Vagina (tissue), 2 donors: ENCODE measurements around the gene TAAR2. TPM values are rescaled to one million over a fixed set of nuclear protein-coding genes. Genes with fewer than 3 reads are reported as not detected.

Experiments
- DNase-seq, 2 donors: peaks; one replicate each; pipeline ENCODE4 v3.0.0-alpha.2; 2017; ENCODE audit errors: extremely low spot score in 2 of 2
- H3K27ac ChIP-seq: fragments of 200-600 bp; sonication (generic); one replicate; pipeline ENCODE4 v1.5.1; 2019
- H3K27me3 ChIP-seq: fragments of 200-600 bp; sonication (generic); one replicate; pipeline ENCODE4 v1.5.1; 2019
- H3K36me3 ChIP-seq, 2 donors: fragments of 200-600 bp; sonication (generic); one replicate each; pipeline ENCODE4 v1.5.1; 2017 to 2019
- H3K4me1 ChIP-seq: fragments of 200-600 bp; sonication (generic); one replicate; pipeline ENCODE4 v1.5.1; 2019
- H3K4me3 ChIP-seq, 2 donors: fragments of 200-600 bp; sonication (generic); 1 replicate in 1 of 2; 2 replicates in 1 of 2; pipeline ENCODE4 v1.5.1; 2016 to 2019
- H3K9me3 ChIP-seq: fragments of 200-600 bp; sonication (generic); one replicate; pipeline ENCODE4 v1.5.1; 2019
- POLR2A ChIP-seq, 2 donors: fragments of 450-650 bp; IDR thresholded peaks; one replicate each; pipeline ENCODE4 v1.6.1; 2017; ENCODE audit warnings: antibody characterized with exemption in 2 of 2, mild to moderate bottlenecking in 2 of 2, moderate library complexity in 2 of 2
- POLR2AphosphoS5 ChIP-seq, 2 donors: sonication (generic); formaldehyde crosslinking; IDR thresholded peaks; one replicate each; pipeline ENCODE4 v1.9.0; 2017; ENCODE audit warnings: antibody characterized with exemption in 2 of 2, mild to moderate bottlenecking in 2 of 2, low read depth in 1 of 2; ENCODE audit not compliant: insufficient read depth in 1 of 2
- intact Hi-C: fragments of 100-400 bp; cut with DNase I; formaldehyde crosslinking; loops from one replicate; pipeline ENCODE4 v1.15.1; 2023
- total RNA-seq: library from RNA; depleted of rRNA; stranded (reverse); fragments of >200 nt; gene quantifications from one replicate; pipeline ENCODE4 v1.2.3, GENCODE V29; 2016
- TF ChIP-seq, protein P1 (sequence below), 3 experiments: fragments of 450-650 bp in 2 of 3; fragments of 200-600 bp in 1 of 3; sonication (generic) in 1 of 3; IDR thresholded peaks; one replicate each; pipeline ENCODE4 v1.5.1; 2017 to 2019; ENCODE audit warnings: antibody characterized with exemption in 3 of 3, mild to moderate bottlenecking in 2 of 3, moderate library complexity in 2 of 3

Gene TAAR2
- total RNA-seq, 1 donor from 2014 or later, result not detected

DNA sequence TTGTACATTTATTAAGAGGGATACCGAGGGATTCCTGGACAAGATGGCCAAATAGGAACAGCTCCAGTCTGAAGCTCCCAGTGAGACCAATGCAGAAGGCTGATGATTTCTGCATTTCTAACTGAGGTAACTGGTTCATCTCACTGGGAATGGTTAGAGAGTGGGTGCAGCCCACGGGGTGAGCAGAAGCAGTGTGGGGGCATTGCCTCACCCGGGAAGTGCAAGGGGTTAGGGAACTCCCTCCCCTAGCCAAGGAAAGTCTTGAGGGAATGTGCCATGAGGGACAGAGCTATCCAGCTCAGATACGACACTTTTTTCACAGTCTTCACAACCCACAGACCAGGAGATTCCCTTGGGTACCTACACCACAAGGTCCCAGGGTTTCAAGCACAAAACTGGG lies 10.7 kb upstream of the TAAR2 start:
- Histone ChIP-seq H3K36me3 (no peaks in the 10 kb centered on the region), H3K9me3 (no peaks in the 10 kb centered on the region), H3K4me3 (no peak overlapping the region), H3K4me1 (no peaks in the 10 kb centered on the region), H3K27me3 (no peaks in the 10 kb centered on the region), H3K27ac (no peak overlapping the region)
- no peak for DNase-seq
- intact Hi-C loops, result no loop called here
- TF ChIP-seq POLR2A (IDR thresholded peaks at IDR 0.05) (no peak), POLR2AphosphoS5 (IDR thresholded peaks at IDR 0.05; ENCODE audit: insufficient read depth in 1 of 2, low read depth in 1 of 2) (no peak)
- TF ChIP-seq, protein P1, sequence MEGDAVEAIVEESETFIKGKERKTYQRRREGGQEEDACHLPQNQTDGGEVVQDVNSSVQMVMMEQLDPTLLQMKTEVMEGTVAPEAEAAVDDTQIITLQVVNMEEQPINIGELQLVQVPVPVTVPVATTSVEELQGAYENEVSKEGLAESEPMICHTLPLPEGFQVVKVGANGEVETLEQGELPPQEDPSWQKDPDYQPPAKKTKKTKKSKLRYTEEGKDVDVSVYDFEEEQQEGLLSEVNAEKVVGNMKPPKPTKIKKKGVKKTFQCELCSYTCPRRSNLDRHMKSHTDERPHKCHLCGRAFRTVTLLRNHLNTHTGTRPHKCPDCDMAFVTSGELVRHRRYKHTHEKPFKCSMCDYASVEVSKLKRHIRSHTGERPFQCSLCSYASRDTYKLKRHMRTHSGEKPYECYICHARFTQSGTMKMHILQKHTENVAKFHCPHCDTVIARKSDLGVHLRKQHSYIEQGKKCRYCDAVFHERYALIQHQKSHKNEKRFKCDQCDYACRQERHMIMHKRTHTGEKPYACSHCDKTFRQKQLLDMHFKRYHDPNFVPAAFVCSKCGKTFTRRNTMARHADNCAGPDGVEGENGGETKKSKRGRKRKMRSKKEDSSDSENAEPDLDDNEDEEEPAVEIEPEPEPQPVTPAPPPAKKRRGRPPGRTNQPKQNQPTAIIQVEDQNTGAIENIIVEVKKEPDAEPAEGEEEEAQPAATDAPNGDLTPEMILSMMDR (IDR thresholded peaks at IDR 0.05), result no peak

DNA sequence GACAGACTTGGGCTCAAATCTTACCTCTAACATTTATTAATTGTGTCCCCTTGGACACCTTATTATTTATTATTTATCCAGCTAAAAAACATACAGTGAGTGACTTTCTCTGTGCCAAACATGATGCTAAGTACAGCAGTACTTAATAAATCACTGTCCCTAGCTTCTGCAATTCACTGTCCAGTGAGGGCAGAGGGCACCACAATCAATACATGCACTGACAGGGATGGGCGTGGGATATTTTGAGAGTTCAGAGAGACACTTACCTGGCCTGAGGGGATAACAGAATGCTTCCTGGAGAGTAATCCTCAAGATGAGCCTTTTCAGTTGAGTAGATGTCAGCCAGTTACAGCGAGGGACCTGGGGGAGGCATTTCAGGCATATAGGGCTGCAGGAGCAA lies 9.3 kb upstream of the TAAR2 start:
- H3K4me3 ChIP-seq, result no peak overlapping the region
- no peak for DNase-seq
- intact Hi-C loops, result no loop called here

DNA sequence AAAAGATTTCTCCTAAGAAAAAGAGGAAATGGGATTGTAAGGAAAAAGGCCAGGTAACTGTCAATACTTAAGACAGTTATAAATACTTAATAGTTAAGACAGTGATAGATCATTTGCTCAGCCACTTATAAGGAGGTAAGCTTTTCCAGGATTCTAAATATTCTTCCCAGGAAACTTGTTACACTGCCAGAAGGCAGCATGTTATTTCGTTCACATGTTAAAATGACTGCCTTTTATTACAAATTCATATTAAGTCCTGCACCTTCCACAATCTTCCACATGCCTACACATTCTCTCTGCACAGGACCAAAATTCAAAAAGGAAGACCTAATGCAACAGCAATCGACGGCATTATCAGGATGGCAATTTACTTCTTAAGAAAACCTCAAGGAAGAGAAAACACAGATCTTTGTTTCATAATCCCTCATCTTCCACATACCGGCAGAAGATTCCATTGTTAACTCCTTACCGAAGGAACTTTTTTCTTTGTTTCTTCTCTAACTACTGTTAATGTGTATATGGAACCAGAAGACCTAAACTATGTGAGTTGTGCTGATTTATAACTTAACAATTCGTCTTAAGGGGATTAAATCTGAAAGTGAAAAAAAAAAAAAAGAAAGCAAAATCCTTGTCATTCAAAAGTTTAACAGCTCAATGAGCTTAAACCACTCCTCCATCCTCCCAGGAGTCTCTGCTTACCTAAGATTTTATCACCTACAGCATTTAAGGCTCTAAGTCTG lies 799 bp downstream of the TAAR2 start:
- H3K4me1 ChIP-seq, result no peaks in the 10 kb centered on the region
- no peak overlapping the region for H3K27ac ChIP-seq
- DNase-seq, result no peak
- H3K27me3 ChIP-seq, result no peaks in the 10 kb centered on the region
- intact Hi-C loops, result no loop called here
- no peaks in the 10 kb centered on the region for H3K9me3 ChIP-seq
- H3K4me3 ChIP-seq, result no peak overlapping the region
- no peak for TF ChIP-seq POLR2AphosphoS5 (IDR thresholded peaks at IDR 0.05; ENCODE audit: insufficient read depth in 1 of 2, low read depth in 1 of 2)
- no peak for TF ChIP-seq POLR2A (IDR thresholded peaks at IDR 0.05)
- TF ChIP-seq, protein P1 (IDR thresholded peaks at IDR 0.05), result no peak
- H3K36me3 ChIP-seq, result no peaks in the 10 kb centered on the region

More for the DNA sequence above, 9.3 kb upstream of the TAAR2 start:
- H3K9me3 ChIP-seq, result no peaks in the 10 kb centered on the region
- no peak overlapping the region for H3K27ac ChIP-seq
- H3K27me3 ChIP-seq, result no peaks in the 10 kb centered on the region
- H3K36me3 ChIP-seq, result no peaks in the 10 kb centered on the region
- TF ChIP-seq, protein P1 (IDR thresholded peaks at IDR 0.05), result no peak
- TF ChIP-seq POLR2A (IDR thresholded peaks at IDR 0.05), result no peak
- TF ChIP-seq POLR2AphosphoS5 (IDR thresholded peaks at IDR 0.05; ENCODE audit: insufficient read depth in 1 of 2, low read depth in 1 of 2), result no peak
- no peaks in the 10 kb centered on the region for H3K4me1 ChIP-seq

DNA sequence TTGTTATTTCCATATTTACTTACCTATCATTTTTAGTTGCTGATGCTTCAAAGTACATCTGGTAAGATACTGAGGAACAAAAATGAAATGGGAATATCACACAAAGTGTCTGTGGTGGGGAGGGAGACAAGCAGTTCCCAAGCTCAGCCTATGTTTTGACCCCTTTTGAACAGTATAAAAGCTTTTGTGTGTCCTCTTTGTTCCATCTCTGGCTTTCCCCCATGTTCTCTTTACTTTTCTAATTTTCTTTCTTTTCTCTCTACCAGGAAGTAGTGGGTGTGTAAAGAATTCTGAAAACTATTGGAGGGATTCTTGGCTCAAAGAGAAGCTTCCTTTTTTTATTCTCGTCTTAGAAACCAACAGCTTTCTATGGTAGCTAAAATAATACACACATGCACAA lies 7.4 kb downstream of the TAAR2 start:
- TF ChIP-seq POLR2AphosphoS5 (IDR thresholded peaks at IDR 0.05; ENCODE audit: insufficient read depth in 1 of 2, low read depth in 1 of 2), result no peak
- TF ChIP-seq POLR2A (IDR thresholded peaks at IDR 0.05), result no peak
- TF ChIP-seq, protein P1 (IDR thresholded peaks at IDR 0.05), result no peak
- intact Hi-C loops, result no loop called here

DNA sequence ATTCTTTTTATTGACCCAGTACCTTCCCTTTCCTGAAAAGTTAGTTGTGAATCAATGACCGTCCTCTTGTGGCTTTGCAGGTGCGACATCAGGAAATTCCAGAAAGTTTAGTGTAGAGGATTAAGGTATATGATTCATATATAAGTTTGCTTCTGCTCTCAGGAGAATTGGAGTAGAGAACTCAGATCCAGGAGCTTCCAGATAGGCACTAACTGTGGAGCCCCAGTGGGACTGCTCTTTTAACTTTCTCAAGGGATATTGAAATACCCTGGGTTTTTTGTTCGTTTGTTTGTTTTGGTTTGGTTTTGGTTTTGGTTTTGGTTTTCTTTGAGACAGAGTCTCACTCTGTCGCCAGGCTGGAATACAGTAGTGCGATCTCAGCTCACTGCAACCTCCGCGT lies 9.5 kb downstream of the TAAR2 start:
- no peak for DNase-seq
- intact Hi-C loops, result no loop called here
- no peaks in the 10 kb centered on the region for H3K36me3 ChIP-seq
- H3K27me3 ChIP-seq, result no peaks in the 10 kb centered on the region
- no peak overlapping the region for H3K27ac ChIP-seq
- no peaks in the 10 kb centered on the region for H3K4me1 ChIP-seq
- H3K4me3 ChIP-seq, result no peak overlapping the region
- TF ChIP-seq POLR2AphosphoS5 (IDR thresholded peaks at IDR 0.05; ENCODE audit: insufficient read depth in 1 of 2, low read depth in 1 of 2), result no peak
- no peak for TF ChIP-seq POLR2A (IDR thresholded peaks at IDR 0.05)
- TF ChIP-seq, protein P1 (IDR thresholded peaks at IDR 0.05), result no peak
- H3K9me3 ChIP-seq, result no peaks in the 10 kb centered on the region

More for the DNA sequence above, 7.4 kb downstream of the TAAR2 start:
- Histone ChIP-seq H3K27me3 (no peaks in the 10 kb centered on the region), H3K36me3 (no peaks in the 10 kb centered on the region), H3K27ac (no peak overlapping the region), H3K9me3 (no peaks in the 10 kb centered on the region), H3K4me3 (no peak overlapping the region), H3K4me1 (no peaks in the 10 kb centered on the region)
- no peak for DNase-seq
